HG03378 (cell line): Measurements from ENCODE around the gene TFPT.
"Not testable (repeated sequence)": the region's sequence is repeated elsewhere in the genome, so short reads cannot be mapped to it uniquely, and the experiment has no call there.

ENCODE experiments used
- ATAC-seq: cut with Tn5 transposase; IDR thresholded peaks from one replicate; pipeline ENCODE4 v1.9.1; 2021; ENCODE audit warnings: mild to moderate bottlenecking, moderate library complexity; ENCODE audit not compliant: unreplicated experiment

Gene TFPT

GRCh38 chr19:54124393-54124792, 8.9 kb upstream of the TFPT start:
- ATAC-seq, result no peak

GRCh38 chr19:54123682-54124081, 8.2 kb upstream of the TFPT start:
- ATAC-seq, result no peak

GRCh38 chr19:54121259-54121658, 5.8 kb upstream of the TFPT start:
- ATAC-seq, result no peak

- ATAC-seq, result no peak
Observed at GRCh38 chr19:54114340-54115108, 933 bp downstream of the TFPT start.

GRCh38 chr19:54109651-54110050, 5.8 kb downstream of the TFPT start:
- ATAC-seq, result no peak

- no peak for ATAC-seq
Observed at GRCh38 chr19:54108496-54108895, 7.0 kb downstream of the TFPT start.

GRCh38 chr19:54107876-54108490, 7.5 kb downstream of the TFPT start:
- ATAC-seq, result no peak

GRCh38 chr19:54106716-54107115, 8.7 kb downstream of the TFPT start:
- ATAC-seq, result no peak

GRCh38 chr19:54105796-54106195, 9.7 kb downstream of the TFPT start:
- no peak for ATAC-seq

- ATAC-seq, result no peak
Observed at GRCh38 chr19:54104998-54105715, 10.3 kb downstream of the TFPT start.

GRCh38 chr19:54102421-54103169, 12.9 kb downstream of the TFPT start, which contains the start of gene NDUFA3:
Gene NDUFA3 (plus strand): TSS chr19:54102855. CDS start chr19:54102879, 24 bp downstream.
- ATAC-seq, result peak; percentile 85

- ATAC-seq, result no peak
Observed at GRCh38 chr19:54100561-54100960, 14.9 kb downstream of the TFPT start, which contains the start of gene OSCAR. Gene OSCAR (minus strand): TSS chr19:54100803. CDS start chr19:54100792, 11 bp downstream.

- not testable (repeated sequence) for ATAC-seq
Observed at GRCh38 chr19:54099903-54100255, 15.6 kb downstream of the TFPT start.

GRCh38 chr19:54099190-54099902, 16.1 kb downstream of the TFPT start:
- no peak for ATAC-seq

GRCh38 chr19:54096617-54097106, 18.8 kb downstream of the TFPT start:
- no peak for ATAC-seq

GRCh38 chr19:54095859-54096616, 19.4 kb downstream of the TFPT start:
- not testable (repeated sequence) for ATAC-seq

- no peak for ATAC-seq
Observed at GRCh38 chr19:54095136-54095858, 20.2 kb downstream of the TFPT start.

- ATAC-seq, result no peak
Observed at GRCh38 chr19:54094426-54095000, 20.9 kb downstream of the TFPT start.
